Left ventricle myocardium inferior (tissue), 1 donor: ENCODE results near the gene RAB10. TPM values are rescaled to one million over a fixed set of nuclear protein-coding genes. Genes with fewer than 3 reads are reported as not detected.

Source experiments
- DNase-seq: peaks from one replicate; pipeline ENCODE4 v3.0.0-alpha.2; 2020
- H3K27ac ChIP-seq: fragments of 200-600 bp; replicated peaks from 2 replicates; pipeline ENCODE4 v1.8.0; 2021
- H3K27me3 ChIP-seq: fragments of 200-600 bp; 2 replicates; pipeline ENCODE4 v1.8.0; 2021; ENCODE audit warnings: low read depth
- H3K36me3 ChIP-seq: fragments of 200-600 bp; 2 replicates; pipeline ENCODE4 v1.8.0; 2021
- H3K4me1 ChIP-seq: fragments of 200-600 bp; 2 replicates; pipeline ENCODE4 v1.8.0; 2021
- H3K4me3 ChIP-seq: fragments of 200-600 bp; 2 replicates; pipeline ENCODE4 v1.8.0; 2021; ENCODE audit warnings: mild to moderate bottlenecking, moderate library complexity
- H3K9me3 ChIP-seq: fragments of 200-600 bp; replicated peaks from 2 replicates; pipeline ENCODE4 v1.8.0; 2021
- CTCF ChIP-seq: fragments of 200-600 bp; IDR thresholded peaks from 2 replicates; pipeline ENCODE4 v1.8.0; 2021; ENCODE audit warnings: antibody characterized with exemption, mild to moderate bottlenecking, borderline replicate concordance
- intact Hi-C: fragments of 100-400 bp; cut with micrococcal nuclease; formaldehyde crosslinking; loops from one replicate; pipeline ENCODE4 v1.11.0; 2022
- total RNA-seq: library from RNA; stranded (reverse); fragmentation: NEBNext Ultra II Directional; extraction: Animal tissue kit (Norgen Biotek cat#: 25700); gene quantifications from one replicate; pipeline ENCODE4 v1.2.1, GENCODE V29; 2021
- donor health status: DM: no; HTN: yes; CAD: no; lungs with severe emphysema.

RAB10 gene
- total RNA-seq, 1 donor from 2014 or later, result 86.1 TPM

GRCh38 chr2:26126074-26126473 lies 92.2 kb downstream of the RAB10 start:
- no peaks in the 10 kb centered on the region for H3K9me3 ChIP-seq
- H3K4me3 ChIP-seq, result no peak overlapping the region
- no peak overlapping the region for H3K27ac ChIP-seq
- no peak for TF ChIP-seq CTCF
- peaks cover 41% of the 10 kb centered on the region for H3K4me1 ChIP-seq
- H3K27me3 ChIP-seq, result no peaks in the 10 kb centered on the region
- no peak for DNase-seq
- intact Hi-C loops, result no loop called here
- peaks cover 21% of the 10 kb centered on the region for H3K36me3 ChIP-seq

GRCh38 chr2:26128176-26128575 lies 94.3 kb downstream of the RAB10 start:
- Histone ChIP-seq H3K36me3 (peaks cover 21% of the 10 kb centered on the region), H3K9me3 (no peaks in the 10 kb centered on the region)

GRCh38 chr2:26130763-26131162 lies 96.9 kb downstream of the RAB10 start:
- Histone ChIP-seq H3K27me3 (no peaks in the 10 kb centered on the region), H3K4me1 (peaks cover 29% of the 10 kb centered on the region), H3K27ac (no peak overlapping the region), H3K4me3 (no peak overlapping the region), H3K36me3 (peaks cover 36% of the 10 kb centered on the region), H3K9me3 (no peaks in the 10 kb centered on the region)
- intact Hi-C loops, result no loop called here
- no peak for DNase-seq
- TF ChIP-seq CTCF, result no peak

More at GRCh38 chr2:26128176-26128575, 94.3 kb downstream of the RAB10 start:
- peaks cover 30% of the 10 kb centered on the region for H3K4me1 ChIP-seq
- DNase-seq, result no peak
- no peak overlapping the region for H3K27ac ChIP-seq
- intact Hi-C loops, result no loop called here
- H3K27me3 ChIP-seq, result no peaks in the 10 kb centered on the region
- no peak overlapping the region for H3K4me3 ChIP-seq
- TF ChIP-seq CTCF, result no peak

DNA sequence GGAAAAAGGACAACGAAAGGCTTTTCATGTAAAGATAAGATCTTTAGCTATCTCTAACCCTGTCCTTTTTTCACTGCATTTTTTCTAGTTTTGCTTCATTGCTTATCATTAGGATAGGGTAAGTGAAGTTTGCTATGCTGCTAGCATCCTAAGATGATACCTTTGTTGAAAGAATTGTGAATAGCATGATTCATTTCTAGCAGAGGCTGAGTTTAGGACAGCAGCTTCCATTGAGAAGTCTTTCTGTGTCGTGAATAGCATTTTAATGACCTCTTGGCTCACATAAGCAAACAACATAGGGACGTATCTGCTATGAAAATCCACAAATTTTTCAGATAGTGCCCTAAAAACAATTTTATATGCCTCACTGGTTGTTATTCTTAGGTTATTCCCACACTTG lies 102.6 kb downstream of the RAB10 start:
- H3K9me3 ChIP-seq, result no peaks in the 10 kb centered on the region
- H3K4me1 ChIP-seq, result peaks cover 30% of the 10 kb centered on the region
- no peak overlapping the region for H3K27ac ChIP-seq
- H3K36me3 ChIP-seq, result peaks cover 21% of the 10 kb centered on the region
- TF ChIP-seq CTCF, result no peak
- H3K27me3 ChIP-seq, result no peaks in the 10 kb centered on the region
- intact Hi-C loops, result no loop called here
- no peak for DNase-seq
- no peak overlapping the region for H3K4me3 ChIP-seq

- H3K4me1 ChIP-seq, result peaks cover 22% of the 10 kb centered on the region
Measured at GRCh38 chr2:26139269-26140183, 105.6 kb downstream of the RAB10 start.

More at GRCh38 chr2:26139269-26140183, 105.6 kb downstream of the RAB10 start:
- no peak for TF ChIP-seq CTCF
- peaks cover 15% of the 10 kb centered on the region for H3K36me3 ChIP-seq
- DNase-seq, result no peak
- H3K9me3 ChIP-seq, result no peaks in the 10 kb centered on the region
- no peak overlapping the region for H3K4me3 ChIP-seq
- H3K27me3 ChIP-seq, result no peaks in the 10 kb centered on the region
- H3K27ac ChIP-seq, result no peak overlapping the region
- intact Hi-C loops, result loop anchor here (5.0 kb wide), 1 partner anchor 147 kb away; no protein-coding TSS in a partner anchor
